Loucy (cell line): ENCODE measurements around the gene ZNF253.
"Not testable (repeated sequence)": the region's sequence is repeated elsewhere in the genome, so short reads cannot be mapped to it uniquely, and the experiment has no call there.

Source experiments
- H2AFZ ChIP-seq: fragments of 200-600 bp; sonication (generic); 2 replicates; pipeline ENCODE4 v1.6.0; 2016; ENCODE audit warnings: antibody characterized with exemption, mild to moderate bottlenecking, low read length, moderate library complexity
- H3F3A ChIP-seq: fragments of 200-600 bp; 2 replicates; pipeline ENCODE4 v1.6.0; 2016; ENCODE audit warnings: antibody characterized with exemption, low read depth, mild to moderate bottlenecking
- H3K27me3 ChIP-seq: fragments of 200-600 bp; sonication (generic); 2 replicates; pipeline ENCODE4 v1.6.1; 2014; ENCODE audit warnings: low read length, mild to moderate bottlenecking; ENCODE audit not compliant: insufficient read depth, poor library complexity, severe bottlenecking
- H3K36me3 ChIP-seq: fragments of 200-600 bp; sonication (generic); 2 replicates; pipeline ENCODE4 v1.6.1; 2016; ENCODE audit warnings: low read length; ENCODE audit not compliant: insufficient read depth
- H3K4me1 ChIP-seq: fragments of 200-600 bp; sonication (generic); 2 replicates; pipeline ENCODE4 v1.5.1; 2014; ENCODE audit warnings: low read length, mild to moderate bottlenecking; ENCODE audit not compliant: insufficient read depth, poor library complexity, severe bottlenecking
- H3K4me2 ChIP-seq: fragments of 200-600 bp; sonication (generic); 2 replicates; pipeline ENCODE4 v1.6.0; 2014; ENCODE audit warnings: antibody characterized with exemption, low read length, low read depth, mild to moderate bottlenecking; ENCODE audit not compliant: poor library complexity, severe bottlenecking
- H3K4me3 ChIP-seq: fragments of 200-600 bp; sonication (generic); 2 replicates; pipeline ENCODE4 v1.5.1; 2014; ENCODE audit warnings: low read length, mild to moderate bottlenecking, mixed read lengths; ENCODE audit not compliant: poor library complexity, severe bottlenecking
- H3K79me2 ChIP-seq: fragments of 200-600 bp; sonication (generic); 2 replicates; pipeline ENCODE4 v1.6.1; 2014; ENCODE audit warnings: low read length; ENCODE audit not compliant: insufficient read depth
- H3K9ac ChIP-seq: fragments of 200-600 bp; sonication (generic); 2 replicates; pipeline ENCODE4 v1.6.0; 2014; ENCODE audit warnings: mild to moderate bottlenecking, low read depth, low read length, moderate library complexity; ENCODE audit not compliant: poor library complexity, severe bottlenecking
- H3K9me2 ChIP-seq: fragments of 200-600 bp; sonication (generic); replicated peaks from 2 replicates; pipeline ENCODE4 v1.6.1; 2016; ENCODE audit warnings: low read depth, low read length, mixed read lengths
- H3K9me3 ChIP-seq: fragments of 200-600 bp; sonication (generic); 2 replicates; pipeline ENCODE4 v1.6.1; 2014; ENCODE audit warnings: mild to moderate bottlenecking, antibody characterized with exemption, low read length, low read depth; ENCODE audit not compliant: insufficient read depth
- H4K20me1 ChIP-seq: fragments of 200-600 bp; sonication (generic); 2 replicates; pipeline ENCODE4 v1.6.0; 2014; ENCODE audit warnings: antibody characterized with exemption, low read length, mild to moderate bottlenecking; ENCODE audit not compliant: insufficient read depth, poor library complexity, severe bottlenecking
- EZH2phosphoT487 ChIP-seq: fragments of 200-600 bp; IDR thresholded peaks from 2 replicates; pipeline ENCODE4 v1.6.1; 2018; ENCODE audit warnings: antibody characterized with exemption, mild to moderate bottlenecking, moderate library complexity, borderline replicate concordance
- TF ChIP-seq, protein P1 (sequence below): fragments of 200-600 bp; sonication (generic); conservative IDR thresholded peaks from 2 replicates; pipeline ENCODE4 v1.5.1; 2014; ENCODE audit warnings: mild to moderate bottlenecking, antibody characterized with exemption, low read length

The ZNF253 gene

DNA sequence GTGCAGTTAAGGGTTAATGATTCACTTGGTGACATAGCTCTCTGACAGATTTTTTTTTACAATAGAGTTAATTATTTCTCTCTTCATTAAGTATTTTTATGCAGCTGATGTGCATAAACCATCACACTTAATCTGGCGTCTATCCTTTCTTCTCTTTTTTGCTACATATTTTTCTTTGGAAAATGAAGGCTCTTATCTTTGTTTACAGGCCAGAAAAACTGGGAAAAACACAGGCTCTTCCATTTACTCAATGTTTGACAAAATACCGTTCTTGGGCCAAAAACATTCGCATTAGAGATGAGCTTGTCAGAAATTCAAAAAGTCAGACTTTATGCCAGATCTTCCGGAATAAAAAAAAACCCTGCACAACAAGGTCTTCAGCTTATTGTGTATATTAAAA is 12.0 kb downstream of the ZNF253 start:
- Histone ChIP-seq H2AFZ (no peak overlapping the region), H3K36me3 (peaks cover 40% of the 10 kb centered on the region; the same call in 1 of the 2 replicates), H3K9me2 (no peaks in the 10 kb centered on the region), H3K9ac (no peak overlapping the region), H3K79me2 (peaks cover 77% of the 10 kb centered on the region), H3K4me1 (peaks cover 8% of the 10 kb centered on the region), H4K20me1 (peaks cover 24% of the 10 kb centered on the region), H3K9me3 (no peaks in the 10 kb centered on the region), H3K27me3 (no peaks in the 10 kb centered on the region), H3K4me2 (no peak overlapping the region), H3F3A (no peaks in the 10 kb centered on the region), H3K4me3 (no peak overlapping the region)
- TF ChIP-seq, protein P1, sequence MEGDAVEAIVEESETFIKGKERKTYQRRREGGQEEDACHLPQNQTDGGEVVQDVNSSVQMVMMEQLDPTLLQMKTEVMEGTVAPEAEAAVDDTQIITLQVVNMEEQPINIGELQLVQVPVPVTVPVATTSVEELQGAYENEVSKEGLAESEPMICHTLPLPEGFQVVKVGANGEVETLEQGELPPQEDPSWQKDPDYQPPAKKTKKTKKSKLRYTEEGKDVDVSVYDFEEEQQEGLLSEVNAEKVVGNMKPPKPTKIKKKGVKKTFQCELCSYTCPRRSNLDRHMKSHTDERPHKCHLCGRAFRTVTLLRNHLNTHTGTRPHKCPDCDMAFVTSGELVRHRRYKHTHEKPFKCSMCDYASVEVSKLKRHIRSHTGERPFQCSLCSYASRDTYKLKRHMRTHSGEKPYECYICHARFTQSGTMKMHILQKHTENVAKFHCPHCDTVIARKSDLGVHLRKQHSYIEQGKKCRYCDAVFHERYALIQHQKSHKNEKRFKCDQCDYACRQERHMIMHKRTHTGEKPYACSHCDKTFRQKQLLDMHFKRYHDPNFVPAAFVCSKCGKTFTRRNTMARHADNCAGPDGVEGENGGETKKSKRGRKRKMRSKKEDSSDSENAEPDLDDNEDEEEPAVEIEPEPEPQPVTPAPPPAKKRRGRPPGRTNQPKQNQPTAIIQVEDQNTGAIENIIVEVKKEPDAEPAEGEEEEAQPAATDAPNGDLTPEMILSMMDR = no peak
- no peak for TF ChIP-seq EZH2phosphoT487

GRCh38 chr19:19884583-19884982 is 18.9 kb downstream of the ZNF253 start:
- H3F3A ChIP-seq = no peaks in the 10 kb centered on the region
- no peaks in the 10 kb centered on the region for H3K27me3 ChIP-seq
- no peak overlapping the region for H2AFZ ChIP-seq
- H3K9ac ChIP-seq = no peak overlapping the region
- H3K79me2 ChIP-seq = peaks cover 34% of the 10 kb centered on the region
- no peaks in the 10 kb centered on the region for H3K4me1 ChIP-seq
- no peaks in the 10 kb centered on the region for H4K20me1 ChIP-seq
- H3K9me2 ChIP-seq = no peaks in the 10 kb centered on the region
- peaks cover 60% of the 10 kb centered on the region; the same call in 1 of the 2 replicates for H3K36me3 ChIP-seq
- H3K9me3 ChIP-seq = peaks cover 4% of the 10 kb centered on the region; the same call in 1 of the 2 replicates
- H3K4me2 ChIP-seq = no peak overlapping the region
- no peak overlapping the region for H3K4me3 ChIP-seq
- TF ChIP-seq, protein P1 = no peak
- TF ChIP-seq EZH2phosphoT487 = no peak

DNA sequence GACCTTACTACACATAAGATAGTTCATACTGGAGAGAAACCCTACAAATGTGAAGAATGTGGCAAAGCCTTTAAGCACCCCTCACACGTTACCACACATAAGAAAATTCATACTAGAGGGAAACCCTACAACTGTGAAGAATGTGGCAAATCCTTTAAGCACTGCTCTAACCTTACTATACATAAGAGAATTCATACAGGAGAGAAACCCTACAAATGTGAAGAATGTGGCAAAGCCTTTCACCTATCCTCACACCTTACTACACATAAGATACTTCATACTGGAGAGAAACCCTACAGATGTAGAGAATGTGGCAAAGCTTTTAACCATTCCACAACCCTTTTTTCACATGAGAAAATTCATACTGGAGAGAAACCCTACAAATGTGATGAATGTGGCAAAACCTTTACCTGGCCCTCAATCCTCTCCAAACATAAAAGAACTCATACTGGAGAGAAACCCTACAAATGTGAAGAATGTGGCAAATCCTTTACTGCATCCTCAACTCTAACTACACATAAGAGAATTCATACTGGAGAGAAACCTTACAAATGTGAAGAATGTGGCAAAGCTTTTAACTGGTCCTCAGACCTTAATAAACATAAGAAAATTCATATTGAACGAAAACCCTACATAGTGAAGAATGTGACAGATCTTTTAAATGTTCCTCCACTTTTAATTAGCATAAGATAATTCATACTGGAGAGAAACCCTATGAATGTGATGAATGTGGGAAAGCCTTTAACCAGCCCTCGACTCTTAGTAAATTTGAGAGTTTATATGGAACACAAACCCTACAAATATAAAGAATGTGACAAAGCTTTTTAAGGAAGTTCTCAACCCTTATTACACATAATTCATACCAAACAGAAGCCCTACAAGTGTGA is 26.6 kb downstream of the ZNF253 start:
- not testable (repeated sequence) for H4K20me1 ChIP-seq, H3K9ac ChIP-seq, H3K4me3 ChIP-seq, H3K4me1 ChIP-seq, H2AFZ ChIP-seq, H3K27me3 ChIP-seq, H3K9me2 ChIP-seq, H3F3A ChIP-seq, H3K4me2 ChIP-seq
- H3K9me3 ChIP-seq = peaks cover 44% of the 10 kb centered on the region
- H3K36me3 ChIP-seq = peaks cover 54% of the 10 kb centered on the region
- H3K79me2 ChIP-seq = peaks cover 23% of the 10 kb centered on the region
